Epidermal melanocyte (primary cell): ENCODE measurements around the gene MAB21L3.

Experiments used
- DNase-seq: peaks from one replicate; pipeline ENCODE4 v3.0.0; 2011; ENCODE audit warnings: low spot score; ENCODE audit not compliant: insufficient read length

MAB21L3 gene

GRCh38 chr1:116110567-116111523 is at the start of gene MAB21L3:
MAB21L3 (plus strand) TSS chr1:116111399; CDS start chr1:116112616, 1,217 bp downstream.
- DNase-seq: no peak

- no peak for DNase-seq
Measured at GRCh38 chr1:116062201-116062600, 49.0 kb upstream of the MAB21L3 start.

GRCh38 chr1:116064616-116065015 is 46.6 kb upstream of the MAB21L3 start:
- no peak for DNase-seq

- no peak for DNase-seq
Measured at GRCh38 chr1:116066868-116067565, 44.2 kb upstream of the MAB21L3 start.

- DNase-seq: no peak
Measured at GRCh38 chr1:116067566-116067890, 43.7 kb upstream of the MAB21L3 start.

GRCh38 chr1:116075575-116075974 is 35.6 kb upstream of the MAB21L3 start:
- DNase-seq: no peak

- no peak for DNase-seq
Measured at GRCh38 chr1:116075990-116076389, 35.2 kb upstream of the MAB21L3 start.

- DNase-seq: no peak
Measured at GRCh38 chr1:116076831-116077230, 34.4 kb upstream of the MAB21L3 start.

GRCh38 chr1:116078699-116079223 is 32.4 kb upstream of the MAB21L3 start:
- DNase-seq: no peak

- DNase-seq: no peak
Measured at GRCh38 chr1:116087628-116088027, 23.6 kb upstream of the MAB21L3 start.

GRCh38 chr1:116089870-116090269 is 21.3 kb upstream of the MAB21L3 start:
- no peak for DNase-seq

- no peak for DNase-seq
Measured at GRCh38 chr1:116091083-116091482, 20.1 kb upstream of the MAB21L3 start.

GRCh38 chr1:116092752-116093489 is 18.3 kb upstream of the MAB21L3 start:
- DNase-seq: no peak

GRCh38 chr1:116095027-116095426 is 16.2 kb upstream of the MAB21L3 start:
- DNase-seq: no peak

GRCh38 chr1:116096013-116096618 is 15.1 kb upstream of the MAB21L3 start:
- no peak for DNase-seq

- DNase-seq: no peak
Measured at GRCh38 chr1:116097626-116098025, 13.6 kb upstream of the MAB21L3 start.

- DNase-seq: no peak
Measured at GRCh38 chr1:116099379-116099778, 11.8 kb upstream of the MAB21L3 start.

GRCh38 chr1:116099919-116100318 is 11.3 kb upstream of the MAB21L3 start:
- DNase-seq: no peak

- DNase-seq: no peak
Measured at GRCh38 chr1:116104667-116105066, 6.5 kb upstream of the MAB21L3 start.

- no peak for DNase-seq
Measured at GRCh38 chr1:116105996-116106395, 5.2 kb upstream of the MAB21L3 start.

- DNase-seq: no peak
Measured at GRCh38 chr1:116106646-116107045, 4.6 kb upstream of the MAB21L3 start.
